ENCODE data around the gene FBXO31. TPM values are rescaled to one million over a fixed set of nuclear protein-coding genes. Genes with fewer than 3 reads are reported as not detected.

The FBXO31 gene
- total and polyA plus RNA-seq, 2 of the 8 experiments (the other 6 are each of a cell fraction or from before 2014, with no cell fraction given) = 8.3 to 21.6 TPM

GRCh38 chr16:87322360-87322759, 61.2 kb downstream of the FBXO31 start:
- no peak overlapping the region for H2AFZ ChIP-seq (ENCODE audit: low read length)
- no peak overlapping the region for H3K56ac ChIP-seq (replicated peaks; ENCODE audit: insufficient read length, low read depth, low read length)
- H3K79me2 ChIP-seq (ENCODE audit: control insufficient read depth in 1 of 2, insufficient read depth in 2 of 2, low read length in 2 of 2) = peaks cover 0 to 12% of the 10 kb centered on the region in 2 experiments; a peak in 2 of 4 replicates
- no peak overlapping the region for H2BK20ac ChIP-seq (ENCODE audit: low read length)
- H4K5ac ChIP-seq (ENCODE audit: insufficient read length, low read depth, low read length) = no peak overlapping the region
- no peak overlapping the region for H3K4me2 ChIP-seq (ENCODE audit: insufficient read depth in 1 of 2, low read depth in 2 of 2, low read length in 2 of 2)
- H3K23ac ChIP-seq (ENCODE audit: insufficient read length) = no peak overlapping the region
- no peak overlapping the region for H3K4ac ChIP-seq (replicated peaks; ENCODE audit: insufficient read length, low read depth, low read length)
- H3K79me1 ChIP-seq (ENCODE audit: low read depth, low read length) = no peaks in the 10 kb centered on the region
- no peak overlapping the region; the same call in 1 of the 2 replicates for H4K8ac ChIP-seq (ENCODE audit: extremely low read depth, insufficient read depth, low read length)
- WGBS, 2 experiments (ENCODE audit: extremely low coverage in 1 of 2, insufficient coverage in 1 of 2, insufficient read length in 1 of 2, insufficient replicate concordance in 2 of 2, low coverage in 1 of 2, low lambda C conversion rate in 2 of 2, missing lambda C conversion rate in 1 of 2) = 97% methylated on average over 9 of the region's 9 CpGs; no CpG with 5 or more reads in 1 of the 2 experiments
- H3K4me1 ChIP-seq (replicated peaks in 1 of 4; ENCODE audit: control insufficient read depth in 3 of 4, insufficient read depth in 4 of 4, low read length in 3 of 4) = peaks cover 0 to 6% (median 5%) of the 10 kb centered on the region in 4 experiments; a peak in 6 of 7 replicates
- no peaks in the 10 kb centered on the region; a peak in 1 of 8 replicates for H3K36me3 ChIP-seq (ENCODE audit: control insufficient read depth in 2 of 4, insufficient read depth in 4 of 4, low read length in 3 of 4)
- peaks cover 0 to 3% of the 10 kb centered on the region in 2 experiments for H4K20me1 ChIP-seq (replicated peaks in 1 of 2; ENCODE audit: control insufficient read depth in 1 of 2, insufficient read depth in 2 of 2, low read length in 2 of 2)
- H2BK15ac ChIP-seq (ENCODE audit: low read length) = no peak overlapping the region
- H2BK120ac ChIP-seq (replicated peaks; ENCODE audit: low read depth, low read length) = no peak overlapping the region
- H4K91ac ChIP-seq (replicated peaks; ENCODE audit: insufficient read length, low read length) = no peak overlapping the region
- H3K23me2 ChIP-seq (ENCODE audit: low read depth, low read length) = peaks cover 3% of the 10 kb centered on the region; the same call in 1 of the 2 replicates
- CTCF ChIA-PET (ENCODE audit: partially characterized antibody) = interaction anchor here (0.9 to 1.1 kb wide), 3 partner anchors 12 to 180 kb away, joined by 3 read pairs; no protein-coding TSS in a partner anchor
- no peak overlapping the region for H2BK5ac ChIP-seq (ENCODE audit: low read depth, low read length)
- no peak overlapping the region for H2BK12ac ChIP-seq (ENCODE audit: low read depth, low read length)
- H3K27me3 ChIP-seq (replicated peaks in 1 of 4; ENCODE audit: control insufficient read depth in 3 of 4, extremely low read depth in 1 of 4, insufficient read depth in 3 of 4, low read length in 3 of 4) = no peaks in the 10 kb centered on the region
- DNase-seq (ENCODE audit: low read depth in 1 of 2, low spot score in 2 of 2) = no peak
- FAIRE-seq = no peak
- no peak overlapping the region for H3K27ac ChIP-seq (ENCODE audit: low read depth, low read length)
- POLR2A ChIA-PET (ENCODE audit: partially characterized antibody) = no interaction called here
- no peak overlapping the region for H3K18ac ChIP-seq (ENCODE audit: extremely low read depth, low read length)
- H3K9ac ChIP-seq (replicated peaks in 1 of 4; ENCODE audit: extremely low read depth in 1 of 4, low read depth in 3 of 4, low read length in 3 of 4) = peak overlapping the region in 1 of 4 experiments; percentile 37; a peak in 1 of 7 replicates
- no peaks in the 10 kb centered on the region for H3K9me3 ChIP-seq (ENCODE audit: insufficient read depth in 2 of 2, low read depth in 1 of 2, low read length in 1 of 2)
- no peak overlapping the region for H3K14ac ChIP-seq (ENCODE audit: insufficient read length)
- no peak overlapping the region for H2AK5ac ChIP-seq (ENCODE audit: low read depth, low read length)
- H3K4me3 ChIP-seq (ENCODE audit: extremely low read depth in 1 of 4, insufficient read depth in 2 of 4, low read depth in 3 of 4, low read length in 4 of 4) = no peak overlapping the region
- TF ChIP-seq USF2 (IDR thresholded peaks at IDR 0.05; ENCODE audit: low read length) (no peak), SP1 (IDR thresholded peaks at IDR 0.05; ENCODE audit: low read depth, low read length) (no peak), KDM4A (IDR thresholded peaks at IDR 0.05; ENCODE audit: low read depth, low read length, severe bottlenecking) (no peak), CEBPB (IDR thresholded peaks at IDR 0.05; ENCODE audit: low read depth, low read length) (no peak), TAF7 (optimal IDR thresholded peaks at IDR 0.05; ENCODE audit: borderline replicate concordance, low read depth, low read length) (no peak), EGR1 (IDR thresholded peaks at IDR 0.05; ENCODE audit: borderline replicate concordance, low read depth, low read length) (no peak)
- TF ChIP-seq, protein P1, sequence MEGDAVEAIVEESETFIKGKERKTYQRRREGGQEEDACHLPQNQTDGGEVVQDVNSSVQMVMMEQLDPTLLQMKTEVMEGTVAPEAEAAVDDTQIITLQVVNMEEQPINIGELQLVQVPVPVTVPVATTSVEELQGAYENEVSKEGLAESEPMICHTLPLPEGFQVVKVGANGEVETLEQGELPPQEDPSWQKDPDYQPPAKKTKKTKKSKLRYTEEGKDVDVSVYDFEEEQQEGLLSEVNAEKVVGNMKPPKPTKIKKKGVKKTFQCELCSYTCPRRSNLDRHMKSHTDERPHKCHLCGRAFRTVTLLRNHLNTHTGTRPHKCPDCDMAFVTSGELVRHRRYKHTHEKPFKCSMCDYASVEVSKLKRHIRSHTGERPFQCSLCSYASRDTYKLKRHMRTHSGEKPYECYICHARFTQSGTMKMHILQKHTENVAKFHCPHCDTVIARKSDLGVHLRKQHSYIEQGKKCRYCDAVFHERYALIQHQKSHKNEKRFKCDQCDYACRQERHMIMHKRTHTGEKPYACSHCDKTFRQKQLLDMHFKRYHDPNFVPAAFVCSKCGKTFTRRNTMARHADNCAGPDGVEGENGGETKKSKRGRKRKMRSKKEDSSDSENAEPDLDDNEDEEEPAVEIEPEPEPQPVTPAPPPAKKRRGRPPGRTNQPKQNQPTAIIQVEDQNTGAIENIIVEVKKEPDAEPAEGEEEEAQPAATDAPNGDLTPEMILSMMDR (IDR thresholded peaks at IDR 0.05; ENCODE audit: control extremely low read depth in 1 of 3, insufficient read depth in 1 of 3, low read depth in 1 of 3, low read length in 3 of 3) = no peak
- TF ChIP-seq, protein P2, sequence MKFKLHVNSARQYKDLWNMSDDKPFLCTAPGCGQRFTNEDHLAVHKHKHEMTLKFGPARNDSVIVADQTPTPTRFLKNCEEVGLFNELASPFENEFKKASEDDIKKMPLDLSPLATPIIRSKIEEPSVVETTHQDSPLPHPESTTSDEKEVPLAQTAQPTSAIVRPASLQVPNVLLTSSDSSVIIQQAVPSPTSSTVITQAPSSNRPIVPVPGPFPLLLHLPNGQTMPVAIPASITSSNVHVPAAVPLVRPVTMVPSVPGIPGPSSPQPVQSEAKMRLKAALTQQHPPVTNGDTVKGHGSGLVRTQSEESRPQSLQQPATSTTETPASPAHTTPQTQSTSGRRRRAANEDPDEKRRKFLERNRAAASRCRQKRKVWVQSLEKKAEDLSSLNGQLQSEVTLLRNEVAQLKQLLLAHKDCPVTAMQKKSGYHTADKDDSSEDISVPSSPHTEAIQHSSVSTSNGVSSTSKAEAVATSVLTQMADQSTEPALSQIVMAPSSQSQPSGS (IDR thresholded peaks at IDR 0.05; ENCODE audit: low read length) = no peak

All from H1 (cell line).